Peyer's patch (tissue), 4 donors: Measurements from ENCODE around the gene GPX4.

ENCODE experiments used
- CTCF ChIP-seq, 6 experiments: fragments of 450-650 bp in 4 of 6; fragments of 200-600 bp in 2 of 6; sonication (generic) in 1 of 6; IDR thresholded peaks; one replicate each; pipeline ENCODE4 v1.5.1; 2017 to 2019; ENCODE audit warnings: antibody characterized with exemption in 6 of 6, mild to moderate bottlenecking in 3 of 6, moderate library complexity in 1 of 6
- POLR2A ChIP-seq, 2 donors: fragments of 450-650 bp; IDR thresholded peaks; one replicate each; pipeline ENCODE4 v1.5.1; 2017; ENCODE audit warnings: antibody characterized with exemption in 2 of 2, mild to moderate bottlenecking in 2 of 2, moderate library complexity in 2 of 2

GRCh38 chr19:1061987-1062386 is 41.8 kb upstream of the GPX4 start:
- TF ChIP-seq CTCF (IDR thresholded peaks at IDR 0.05) = no peak
- no peak for TF ChIP-seq POLR2A (IDR thresholded peaks at IDR 0.05)
